ENCODE results near the gene SERAC1. TPM values are rescaled to one million over a fixed set of nuclear protein-coding genes. Genes with fewer than 3 reads are reported as not detected.

The SERAC1 gene
- polyA plus RNA-seq, 1 of the 3 experiments (the other 2 are of a cell fraction) = 5.6 TPM

DNA sequence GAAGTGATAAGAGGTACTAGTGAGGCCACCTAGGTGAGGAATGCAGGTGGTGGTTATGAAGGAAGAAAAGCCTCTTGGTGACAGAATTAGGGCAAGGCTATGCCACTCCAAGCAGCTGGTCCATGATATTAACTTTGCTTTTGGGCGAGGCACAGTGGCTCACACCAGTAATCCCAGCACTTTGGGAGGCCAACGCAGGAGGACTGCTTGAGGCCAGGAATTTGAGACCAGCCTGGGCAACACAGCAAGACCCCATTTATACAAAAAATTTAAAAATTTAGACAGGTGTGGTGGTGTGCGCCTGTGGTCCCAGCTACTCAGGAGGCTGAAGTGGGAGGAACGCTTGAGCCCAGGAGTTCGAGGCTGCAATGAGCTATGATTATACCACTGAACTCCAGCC lies 56.1 kb downstream of the SERAC1 start (continued):
- TF ChIP-seq, protein P1, sequence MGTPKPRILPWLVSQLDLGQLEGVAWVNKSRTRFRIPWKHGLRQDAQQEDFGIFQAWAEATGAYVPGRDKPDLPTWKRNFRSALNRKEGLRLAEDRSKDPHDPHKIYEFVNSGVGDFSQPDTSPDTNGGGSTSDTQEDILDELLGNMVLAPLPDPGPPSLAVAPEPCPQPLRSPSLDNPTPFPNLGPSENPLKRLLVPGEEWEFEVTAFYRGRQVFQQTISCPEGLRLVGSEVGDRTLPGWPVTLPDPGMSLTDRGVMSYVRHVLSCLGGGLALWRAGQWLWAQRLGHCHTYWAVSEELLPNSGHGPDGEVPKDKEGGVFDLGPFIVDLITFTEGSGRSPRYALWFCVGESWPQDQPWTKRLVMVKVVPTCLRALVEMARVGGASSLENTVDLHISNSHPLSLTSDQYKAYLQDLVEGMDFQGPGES (IDR thresholded peaks at IDR 0.05; ENCODE audit: low read depth, low read length) = no peak
- TF ChIP-seq NRF1 (IDR thresholded peaks at IDR 0.05; ENCODE audit: low read depth, low read length) (no peak), NFIC (IDR thresholded peaks at IDR 0.05; ENCODE audit: borderline replicate concordance) (no peak)
- TF ChIP-seq, protein P2, sequence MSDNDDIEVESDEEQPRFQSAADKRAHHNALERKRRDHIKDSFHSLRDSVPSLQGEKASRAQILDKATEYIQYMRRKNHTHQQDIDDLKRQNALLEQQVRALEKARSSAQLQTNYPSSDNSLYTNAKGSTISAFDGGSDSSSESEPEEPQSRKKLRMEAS (IDR thresholded peaks at IDR 0.05; ENCODE audit: low read depth) = no peak

DNA sequence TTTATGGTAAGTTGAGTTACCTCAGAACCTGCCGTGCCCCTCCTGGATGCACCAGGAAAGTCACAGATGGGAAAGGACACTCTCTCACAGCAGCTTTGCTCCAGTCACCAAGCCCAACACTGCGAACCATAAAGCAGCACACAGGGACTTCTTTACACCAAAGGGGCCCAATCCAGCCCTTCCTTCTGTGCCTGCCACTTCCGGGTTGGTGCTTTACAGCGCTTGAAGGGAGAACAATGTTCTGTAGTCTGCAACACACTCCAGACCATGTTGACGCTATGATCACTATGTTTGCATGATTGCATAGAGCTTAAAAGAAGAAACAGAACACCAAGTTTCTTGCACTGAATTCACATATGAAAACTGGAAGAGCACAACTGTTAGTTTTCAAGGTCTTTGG lies 57.1 kb downstream of the SERAC1 start:
- Histone ChIP-seq H3F3A (replicated peaks; ENCODE audit: insufficient read depth) (peaks cover 30% of the 10 kb centered on the region), H3K36me3 (replicated peaks in 1 of 2; ENCODE audit: control insufficient read depth in 1 of 2, insufficient read depth in 2 of 2, low read length in 1 of 2) (peaks cover 31 to 50% of the 10 kb centered on the region in 2 experiments)

DNA sequence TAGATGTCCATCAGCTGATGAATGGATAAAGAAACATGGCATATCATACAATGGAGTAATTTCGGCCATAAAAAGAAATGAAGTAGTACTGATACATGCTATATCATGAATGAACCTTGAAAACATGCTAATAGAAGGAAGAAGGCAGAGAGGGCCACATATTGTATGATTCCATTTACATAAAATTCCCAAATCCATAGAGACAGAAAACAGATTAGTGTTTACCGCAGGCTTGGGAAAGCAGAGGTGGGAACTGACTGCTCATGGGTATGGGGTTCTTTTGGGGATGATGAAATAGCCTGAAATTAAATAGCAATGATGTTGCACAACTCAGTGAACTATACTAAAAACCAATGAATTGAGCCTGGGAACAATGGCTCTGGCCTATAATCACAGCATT lies 58.3 kb downstream of the SERAC1 start:
- H3K36me3 ChIP-seq (replicated peaks in 1 of 2; ENCODE audit: control insufficient read depth in 1 of 2, insufficient read depth in 2 of 2, low read length in 1 of 2) = peaks cover 21 to 54% of the 10 kb centered on the region in 2 experiments
- CTCF ChIA-PET = interaction anchor here (1.0 to 2.1 kb wide), 2 partner anchors 38 to 353 kb away, joined by 3 to 7 read pairs; no protein-coding TSS in a partner anchor
- TF ChIP-seq GATA2 (CRISPR knock-in tag; IDR thresholded peaks at IDR 0.05) (no peak), EZH2phosphoT487 (IDR thresholded peaks at IDR 0.05; ENCODE audit: borderline replicate concordance, low read depth) (no peak), SMC3 (IDR thresholded peaks at IDR 0.05; ENCODE audit: low read depth, low read length) (no peak)
- TF ChIP-seq, protein P3, sequence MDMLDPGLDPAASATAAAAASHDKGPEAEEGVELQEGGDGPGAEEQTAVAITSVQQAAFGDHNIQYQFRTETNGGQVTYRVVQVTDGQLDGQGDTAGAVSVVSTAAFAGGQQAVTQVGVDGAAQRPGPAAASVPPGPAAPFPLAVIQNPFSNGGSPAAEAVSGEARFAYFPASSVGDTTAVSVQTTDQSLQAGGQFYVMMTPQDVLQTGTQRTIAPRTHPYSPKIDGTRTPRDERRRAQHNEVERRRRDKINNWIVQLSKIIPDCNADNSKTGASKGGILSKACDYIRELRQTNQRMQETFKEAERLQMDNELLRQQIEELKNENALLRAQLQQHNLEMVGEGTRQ (IDR thresholded peaks at IDR 0.05; ENCODE audit: borderline replicate concordance, low read depth, low read length) = no peak
- TF ChIP-seq, protein P4, sequence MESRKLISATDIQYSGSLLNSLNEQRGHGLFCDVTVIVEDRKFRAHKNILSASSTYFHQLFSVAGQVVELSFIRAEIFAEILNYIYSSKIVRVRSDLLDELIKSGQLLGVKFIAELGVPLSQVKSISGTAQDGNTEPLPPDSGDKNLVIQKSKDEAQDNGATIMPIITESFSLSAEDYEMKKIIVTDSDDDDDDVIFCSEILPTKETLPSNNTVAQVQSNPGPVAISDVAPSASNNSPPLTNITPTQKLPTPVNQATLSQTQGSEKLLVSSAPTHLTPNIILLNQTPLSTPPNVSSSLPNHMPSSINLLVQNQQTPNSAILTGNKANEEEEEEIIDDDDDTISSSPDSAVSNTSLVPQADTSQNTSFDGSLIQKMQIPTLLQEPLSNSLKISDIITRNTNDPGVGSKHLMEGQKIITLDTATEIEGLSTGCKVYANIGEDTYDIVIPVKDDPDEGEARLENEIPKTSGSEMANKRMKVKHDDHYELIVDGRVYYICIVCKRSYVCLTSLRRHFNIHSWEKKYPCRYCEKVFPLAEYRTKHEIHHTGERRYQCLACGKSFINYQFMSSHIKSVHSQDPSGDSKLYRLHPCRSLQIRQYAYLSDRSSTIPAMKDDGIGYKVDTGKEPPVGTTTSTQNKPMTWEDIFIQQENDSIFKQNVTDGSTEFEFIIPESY (IDR thresholded peaks at IDR 0.05; ENCODE audit: borderline replicate concordance, low read depth) = no peak

More for the DNA sequence above, 57.1 kb downstream of the SERAC1 start:
- ChIA-PET CTCF (interaction anchor here (1.0 to 2.1 kb wide), 4 partner anchors 21 to 354 kb away, joined by 3 to 7 read pairs (median 4); no protein-coding TSS in a partner anchor), POLR2A (no interaction called here)
- Histone ChIP-seq H3K27ac (ENCODE audit: low read depth in 2 of 2, low read length in 1 of 2) (no peak overlapping the region), H3K9me3 (no peaks in the 10 kb centered on the region), H3K27me3 (ENCODE audit: insufficient read depth) (no peaks in the 10 kb centered on the region), H4K20me1 (ENCODE audit: insufficient read depth) (no peaks in the 10 kb centered on the region), H3K4me2 (no peak overlapping the region), H3K4me3 (ENCODE audit: low read depth in 2 of 2, low read length in 1 of 2) (no peak overlapping the region), H3K79me2 (ENCODE audit: insufficient read depth) (0 out of 2 replicates have a peak, but pooled peaks cover 2% of the 10 kb centered on the region), H2AFZ (ENCODE audit: low read depth) (no peak overlapping the region), H3K9me2 (no peaks in the 10 kb centered on the region), H3K4me1 (ENCODE audit: control insufficient read depth in 1 of 2, insufficient read depth in 2 of 2, low read depth in 1 of 2, low read length in 1 of 2) (peaks cover 0 to 6% of the 10 kb centered on the region in 2 experiments; a peak in 1 of 4 replicates), H3K9ac (no peak overlapping the region)
- no peak for TF ChIP-seq TCF12 (IDR thresholded peaks at IDR 0.05)
- TF ChIP-seq, protein P2 (IDR thresholded peaks at IDR 0.05; ENCODE audit: low read depth) = no peak
- no peak for TF ChIP-seq SMC3 (IDR thresholded peaks at IDR 0.05; ENCODE audit: low read depth, low read length)
- no peak for TF ChIP-seq JUND (IDR thresholded peaks at IDR 0.05)
- DNase-seq = no peak
- WGBS (ENCODE audit: low lambda C conversion rate) = 96% methylated on average over 5 of the region's 5 CpGs

More for the DNA sequence above, 58.3 kb downstream of the SERAC1 start:
- Histone ChIP-seq H2AFZ (ENCODE audit: low read depth) (no peak overlapping the region), H3K9me2 (no peaks in the 10 kb centered on the region), H3K79me2 (ENCODE audit: insufficient read depth) (0 out of 2 replicates have a peak, but pooled peaks cover 2% of the 10 kb centered on the region), H3K4me2 (no peak overlapping the region), H3F3A (replicated peaks; ENCODE audit: insufficient read depth) (peaks cover 38% of the 10 kb centered on the region), H3K9me3 (no peaks in the 10 kb centered on the region), H3K4me3 (ENCODE audit: low read depth in 2 of 2, low read length in 1 of 2) (no peak overlapping the region), H3K27me3 (ENCODE audit: insufficient read depth) (no peaks in the 10 kb centered on the region), H4K20me1 (ENCODE audit: insufficient read depth) (no peaks in the 10 kb centered on the region), H3K4me1 (ENCODE audit: control insufficient read depth in 1 of 2, insufficient read depth in 2 of 2, low read depth in 1 of 2, low read length in 1 of 2) (peaks cover 0 to 6% of the 10 kb centered on the region in 2 experiments; a peak in 1 of 4 replicates), H3K27ac (ENCODE audit: low read depth in 2 of 2, low read length in 1 of 2) (no peak overlapping the region), H3K9ac (no peak overlapping the region)
- POLR2A ChIA-PET = no interaction called here
- WGBS (ENCODE audit: low lambda C conversion rate) = 96% methylated on average over 2 of the region's 2 CpGs
- no peak for DNase-seq

All from SK-N-SH (cell line).